CD4-positive, alpha-beta T cell treated with Interferon alpha-2 for 1 hour (primary cell): ENCODE data around the gene LGI2.

Source experiments
- DNase-seq, 2 donors: peaks; one replicate each; pipeline ENCODE4 v3.0.0-alpha.2; 2020 to 2022

Gene LGI2

GRCh38 chr4:24956763-24957162 is 74.0 kb downstream of the LGI2 start:
- no peak for DNase-seq

- DNase-seq, result no peak
Observed at GRCh38 chr4:24956091-24956490, 74.7 kb downstream of the LGI2 start.

GRCh38 chr4:24952667-24953066 is 78.1 kb downstream of the LGI2 start:
- DNase-seq, result no peak

- DNase-seq, result no peak
Observed at GRCh38 chr4:24949970-24950369, 80.8 kb downstream of the LGI2 start.
